ENCODE results near the gene PRR5.

Gene PRR5

GRCh38 chr22:44693145-44693544 lies 8.9 kb upstream of the PRR5 start:
- DNase-seq (ENCODE audit: low read depth): no peak

DNA sequence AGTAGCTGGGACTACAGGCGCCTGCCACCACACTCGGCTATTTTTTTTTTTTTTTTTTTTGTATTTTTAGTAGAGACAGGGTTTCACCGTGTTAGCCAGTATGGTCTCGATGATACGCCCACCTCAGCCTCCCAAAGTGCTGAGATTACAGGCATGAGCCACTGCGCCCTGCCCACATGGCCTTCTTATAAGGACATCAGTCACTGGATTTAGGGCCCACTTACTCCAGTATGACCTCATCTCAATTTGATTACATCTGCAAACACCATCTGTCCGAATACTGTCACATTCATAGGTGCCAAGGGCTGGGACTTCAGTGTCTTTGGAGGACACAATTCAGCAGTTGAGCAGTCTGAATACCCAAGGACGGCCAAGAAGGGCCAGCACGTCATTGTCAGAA lies 8.2 kb upstream of the PRR5 start:
- DNase-seq (ENCODE audit: low read depth): no peak

GRCh38 chr22:44697423-44698141 lies 4.4 kb upstream of the PRR5 start:
- DNase-seq (ENCODE audit: low read depth): no peak

- no peak for DNase-seq (ENCODE audit: low read depth)
Measured at GRCh38 chr22:44698531-44699421, 3.2 kb upstream of the PRR5 start.

- no peak for DNase-seq (ENCODE audit: low read depth)
Measured at GRCh38 chr22:44700456-44700855, 1.5 kb upstream of the PRR5 start.

DNA sequence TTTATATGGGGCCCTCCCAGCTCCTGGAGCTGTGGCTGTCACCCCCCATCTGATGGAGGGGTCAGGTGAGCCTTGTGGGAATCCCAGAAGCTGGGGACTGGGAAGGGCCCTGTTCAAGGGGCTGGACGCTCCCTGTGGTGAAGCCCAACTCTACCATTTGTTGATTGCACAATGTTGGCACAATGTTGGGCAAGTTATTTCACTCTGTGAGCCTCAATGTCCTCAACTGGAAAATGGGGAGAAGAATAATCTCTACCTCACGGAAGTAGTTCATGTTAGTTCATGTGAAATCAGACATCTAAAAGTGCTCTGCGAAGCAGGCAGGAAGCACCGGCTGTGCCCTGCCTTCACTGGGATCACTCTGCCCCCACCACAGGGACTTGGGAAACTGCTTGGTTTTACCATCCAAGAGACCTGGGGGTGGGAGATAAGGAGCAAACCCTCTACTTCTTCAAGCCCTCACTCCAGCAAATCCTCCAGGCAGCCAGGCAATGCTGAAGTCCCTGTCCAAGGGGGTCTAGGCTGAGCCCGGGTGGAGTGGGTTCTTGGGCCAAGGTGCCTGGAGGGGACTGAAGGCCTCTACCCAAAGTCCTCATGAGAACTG lies 715 bp upstream of the PRR5 start:
- no peak for DNase-seq (ENCODE audit: low read depth)

DNA sequence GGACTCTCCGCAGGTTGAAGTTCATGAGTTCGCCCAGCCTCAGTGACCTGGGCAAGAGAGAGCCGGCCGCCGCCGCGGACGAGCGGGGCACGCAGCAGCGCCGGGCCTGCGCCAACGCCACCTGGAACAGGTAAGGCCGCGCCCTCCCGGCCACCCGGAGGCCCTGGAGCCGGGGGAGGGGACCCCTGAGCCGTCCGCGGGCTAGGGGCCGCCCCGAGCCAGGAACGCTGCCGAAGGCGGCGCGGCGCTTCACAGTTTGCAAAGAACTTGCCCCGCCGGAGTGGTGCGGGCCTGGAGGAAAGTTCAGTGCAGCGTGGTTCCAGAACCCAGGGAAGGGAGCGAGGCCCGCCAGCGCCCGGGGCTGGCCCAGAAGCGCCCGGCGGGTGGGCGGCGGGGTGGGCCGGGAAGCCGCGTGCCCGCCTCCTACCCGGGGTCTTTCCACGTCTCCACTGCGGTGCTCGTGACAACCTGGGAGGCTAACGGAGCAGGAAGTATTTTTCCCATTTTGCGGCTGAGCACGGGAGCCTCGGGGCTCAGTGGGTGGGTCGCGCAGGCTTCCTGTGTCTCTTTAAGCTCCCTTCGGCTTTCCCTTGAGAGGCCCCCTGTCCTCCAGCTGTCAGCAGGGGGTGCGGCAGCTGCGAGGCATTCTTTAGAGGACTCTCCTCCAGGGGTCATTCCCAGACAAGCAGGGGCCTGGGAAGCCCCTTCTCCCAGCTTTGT lies 635 bp downstream of the PRR5 start:
- no peak for DNase-seq (ENCODE audit: low read depth)

GRCh38 chr22:44703255-44703870 lies 1.4 kb downstream of the PRR5 start:
- DNase-seq (ENCODE audit: low read depth): no peak

GRCh38 chr22:44704159-44705021 lies 2.4 kb downstream of the PRR5 start:
- DNase-seq (ENCODE audit: low read depth): no peak

DNA sequence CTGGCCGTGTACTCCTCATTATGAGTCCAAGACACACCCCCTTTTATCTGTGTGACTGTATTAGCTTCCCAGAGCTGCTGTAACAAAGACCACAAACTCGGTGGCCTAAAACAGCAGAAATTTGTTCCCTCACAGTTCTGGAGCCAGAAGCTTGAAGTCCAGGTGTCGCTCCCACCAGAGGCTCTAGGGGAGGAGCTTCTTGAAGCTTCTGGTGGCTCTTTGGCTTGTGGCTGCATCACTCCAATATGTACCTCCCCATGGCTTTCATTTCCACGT lies 3.0 kb downstream of the PRR5 start:
- no peak for DNase-seq (ENCODE audit: low read depth)

- no peak for DNase-seq (ENCODE audit: low read depth)
Measured at GRCh38 chr22:44706488-44706887, 4.5 kb downstream of the PRR5 start.

GRCh38 chr22:44707178-44707577 lies 5.2 kb downstream of the PRR5 start:
- no peak for DNase-seq (ENCODE audit: low read depth)

GRCh38 chr22:44707752-44708151 lies 5.7 kb downstream of the PRR5 start:
- no peak for DNase-seq (ENCODE audit: low read depth)

- no peak for DNase-seq (ENCODE audit: low read depth)
Measured at GRCh38 chr22:44709881-44710392, 7.9 kb downstream of the PRR5 start.

GRCh38 chr22:44710474-44711240 lies 8.7 kb downstream of the PRR5 start:
- DNase-seq (ENCODE audit: low read depth): no peak

GRCh38 chr22:44711241-44711560 lies 9.2 kb downstream of the PRR5 start:
- DNase-seq (ENCODE audit: low read depth): no peak

DNA sequence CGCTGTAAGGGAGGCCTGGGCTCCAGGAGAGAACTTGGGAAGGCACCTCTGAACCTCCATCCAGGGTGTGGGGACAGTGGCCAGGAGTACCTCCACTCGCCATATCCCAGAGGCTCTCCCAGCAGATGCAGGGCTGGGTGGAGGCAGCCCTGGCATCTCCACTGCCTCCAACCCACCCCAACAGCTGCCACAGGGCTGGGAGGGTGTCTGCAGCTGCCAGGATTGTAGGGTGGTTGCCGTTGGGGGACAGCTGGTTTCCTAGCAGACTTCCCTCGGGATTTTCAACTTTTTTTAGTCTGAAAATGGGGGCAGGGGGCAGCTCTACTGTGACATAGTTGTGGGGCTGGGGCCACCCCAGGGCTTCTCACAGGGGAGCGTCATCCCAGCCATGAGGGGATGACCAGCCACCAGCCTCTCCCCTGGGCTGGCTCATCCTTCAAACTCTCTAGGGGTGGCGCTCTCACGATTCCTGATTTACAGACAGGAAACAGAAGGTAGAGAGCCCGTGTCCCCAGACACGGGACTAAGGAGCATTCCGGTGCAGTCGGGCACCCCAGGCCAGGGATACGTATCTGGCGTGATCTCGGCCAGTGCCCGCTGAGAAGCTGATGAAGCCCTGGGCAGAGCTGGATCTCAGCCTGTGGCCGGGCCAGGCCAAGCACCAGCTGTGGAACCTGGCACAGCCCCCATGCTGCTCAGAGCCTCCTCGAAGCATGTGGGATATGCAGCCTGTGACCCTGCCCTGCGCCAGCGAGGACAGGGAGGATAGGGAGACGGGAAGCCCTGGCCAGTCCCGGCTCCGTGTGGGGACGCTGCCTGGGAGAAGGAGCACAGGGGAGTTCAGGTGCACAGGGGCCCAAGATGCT lies 9.9 kb downstream of the PRR5 start:
- no peak for DNase-seq (ENCODE audit: low read depth)

GRCh38 chr22:44712962-44713361 lies 11.0 kb downstream of the PRR5 start:
- DNase-seq (ENCODE audit: low read depth): no peak

DNA sequence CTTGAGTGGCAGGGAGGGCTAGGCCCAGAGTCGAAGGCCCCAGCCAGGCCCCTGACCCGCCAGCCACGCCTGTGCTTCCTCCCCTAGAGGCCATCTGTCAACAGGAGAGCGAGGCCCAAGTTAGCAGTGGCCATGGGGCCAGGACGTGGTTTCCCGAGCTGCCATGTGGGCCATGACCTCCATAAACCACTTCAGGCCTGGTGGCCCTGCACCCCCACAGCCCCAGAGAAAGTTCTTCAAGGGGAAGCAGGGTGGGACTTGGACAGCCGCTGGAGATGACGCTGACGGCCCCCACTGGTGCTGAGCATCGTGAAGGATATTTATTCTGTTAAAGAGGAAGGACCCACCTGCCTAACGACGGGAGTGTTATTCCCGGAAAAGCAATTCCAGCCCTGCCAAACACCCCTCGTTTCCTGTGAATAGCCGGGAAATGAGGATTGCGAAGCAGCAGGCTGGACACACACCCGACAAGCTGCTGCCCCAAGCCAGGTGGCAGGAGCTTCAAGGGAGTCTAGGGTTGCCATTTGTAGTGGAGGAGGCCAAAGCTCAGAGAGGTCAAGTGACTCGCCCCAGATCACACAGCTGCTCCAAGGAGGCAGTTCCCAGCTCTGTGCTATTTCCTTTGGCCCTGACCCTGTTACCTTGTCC lies 12.8 kb downstream of the PRR5 start:
- DNase-seq (ENCODE audit: low read depth): no peak
